GM12878 (cell line): ENCODE data around the gene SORL1. TPM values are rescaled to one million over a fixed set of nuclear protein-coding genes. Genes with fewer than 3 reads are reported as not detected.

ENCODE experiments used
- ATAC-seq: fragments of 200-7000 bp; cut with Tn5 transposase; 3 replicates; pipeline ENCODE4 v1.9.1; 2020; ENCODE audit warnings: mild to moderate bottlenecking, moderate library complexity
- BruUV-seq: library from RNA; stranded (reverse); fragments of 400-500 nt; replicated peaks from 2 replicates; lab custom pipeline; 2021; lab: Mats Ljungman, UMichigan
- CTCF ChIA-PET: fragments of 300-600 bp; sonication (Branson Sonifier 250); formaldehyde crosslinking; extraction: SDS; loops from one replicate; lab custom pipeline; 2021; ENCODE audit warnings: inconsistent platforms; lab: Yijun Ruan, JAX
- POLR2A ChIA-PET: fragments of 350-600 bp; formaldehyde crosslinking; extraction: SDS; loops from one replicate; lab custom pipeline; 2021; ENCODE audit warnings: inconsistent platforms; lab: Charles Lee
- RAD21 ChIA-PET: fragments of 300-600 bp; sonication (Branson Sonifier 250); formaldehyde crosslinking; loops from one replicate; lab custom pipeline; 2023; ENCODE audit warnings: antibody characterized with exemption; ENCODE audit not compliant: unreplicated experiment; lab: Charles Lee
- SMC1A ChIA-PET: fragments of 300-600 bp; sonication (Branson Sonifier 250); formaldehyde crosslinking; loops from one replicate; lab custom pipeline; 2023; ENCODE audit not compliant: unreplicated experiment, uncharacterized antibody; lab: Charles Lee
- DNase-seq: peaks from one replicate; pipeline ENCODE4 v3.0.0-alpha.2; 2011; ENCODE audit warnings: low read depth, low spot score
- FAIRE-seq: peaks from 3 replicates; lab custom pipeline; 2011; peaks lifted over from hg19 to GRCh38; lab: Jason Lieb, UNC
- H2AFZ ChIP-seq: 2 replicates; pipeline ENCODE4 v1.6.0; 2011; ENCODE audit warnings: low read depth, low read length, control low read depth; ENCODE audit not compliant: control insufficient read depth
- H3K27ac ChIP-seq: 2 replicates; pipeline ENCODE4 v1.5.1; 2011; ENCODE audit warnings: control low read depth; ENCODE audit not compliant: control insufficient read depth, insufficient read depth
- H3K27me3 ChIP-seq, 2 experiments: replicated peaks in 1 of 2; 2 replicates each; pipeline versions ENCODE4 v1.6.0 to v1.6.1; 2011; ENCODE audit warnings: low read length in 1 of 2; ENCODE audit not compliant: control insufficient read depth in 2 of 2, insufficient read depth in 2 of 2
- H3K36me3 ChIP-seq, 2 experiments: 2 replicates each; pipeline ENCODE4 v1.5.1; 2011; ENCODE audit warnings: low read length in 1 of 2; ENCODE audit not compliant: control insufficient read depth in 2 of 2, insufficient read depth in 2 of 2
- H3K4me1 ChIP-seq: 2 replicates; pipeline ENCODE4 v1.6.1; 2011; ENCODE audit warnings: mild to moderate bottlenecking, low read length, moderate library complexity, mixed read lengths; ENCODE audit not compliant: control insufficient read depth, insufficient read depth
- H3K4me2 ChIP-seq: 2 replicates; pipeline ENCODE4 v1.6.0; 2011; ENCODE audit warnings: control low read depth; ENCODE audit not compliant: control insufficient read depth, insufficient read depth
- H3K4me3 ChIP-seq: fragments of 200-600 bp; sonication (generic); 2 replicates; pipeline ENCODE4 v1.5.1; 2016
- H3K79me2 ChIP-seq: 2 replicates; pipeline ENCODE4 v1.6.0; 2011; ENCODE audit warnings: low read length; ENCODE audit not compliant: control insufficient read depth, insufficient read depth
- H3K9ac ChIP-seq: 2 replicates; pipeline ENCODE4 v1.8.0; 2011; ENCODE audit warnings: low read length, control low read depth, mixed read lengths; ENCODE audit not compliant: control insufficient read depth, insufficient read depth
- H3K9me3 ChIP-seq: replicated peaks from 3 replicates; pipeline ENCODE4 v1.5.1; 2011; ENCODE audit warnings: mild to moderate bottlenecking, low read length; ENCODE audit not compliant: control insufficient read depth, insufficient read depth
- H4K20me1 ChIP-seq: 2 replicates; pipeline ENCODE4 v1.6.0; 2011; ENCODE audit not compliant: control insufficient read depth, insufficient read depth
- CBX5 ChIP-seq: sonication (generic); IDR thresholded peaks from 2 replicates; pipeline ENCODE4 v1.6.1; 2016; ENCODE audit warnings: low read depth, moderate library complexity, mild to moderate bottlenecking, inconsistent platforms
- CHD4 ChIP-seq: fragments of 200-600 bp; sonication (generic); IDR thresholded peaks from 2 replicates; pipeline ENCODE4 v1.6.1; 2016; ENCODE audit warnings: mild to moderate bottlenecking
- EP300 ChIP-seq, 2 experiments: fragments of 150-350 bp in 1 of 2; IDR thresholded peaks; 2 replicates each; pipeline ENCODE4 v1.6.1; 2011 to 2012; ENCODE audit warnings: low read depth in 2 of 2, low read length in 2 of 2, borderline replicate concordance in 1 of 2, improper control_type of control experiment in 1 of 2, inconsistent platforms in 1 of 2; ENCODE audit not compliant: control insufficient read depth in 1 of 2
- ESRRA ChIP-seq: IDR thresholded peaks from 2 replicates; pipeline ENCODE4 v1.6.1; 2012; ENCODE audit warnings: mild to moderate bottlenecking, low read length, improper control_type of control experiment
- HCFC1 ChIP-seq: fragments of 150-350 bp; IDR thresholded peaks from 2 replicates; pipeline ENCODE4 v1.6.1; 2014; ENCODE audit warnings: low read length
- HDAC6 ChIP-seq: fragments of 200-600 bp; sonication (generic); IDR thresholded peaks from one replicate; pipeline ENCODE4 v1.8.0; 2017; ENCODE audit warnings: antibody characterized with exemption; ENCODE audit not compliant: unreplicated experiment
- SRF ChIP-seq, 2 experiments: IDR thresholded peaks; 2 replicates each; pipeline ENCODE4 v1.6.1; 2011; ENCODE audit warnings: low read depth in 2 of 2, low read length in 2 of 2, mild to moderate bottlenecking in 1 of 2, moderate library complexity in 1 of 2
- WGBS: methylation state at CpG from one replicate; pipeline ENCODE4 v1.1.6; 2016; ENCODE audit warnings: low lambda C conversion rate; ENCODE audit not compliant: insufficient replicate concordance, insufficient coverage; ENCODE audit errors: missing lambda C conversion rate; 5-methylcytosine and 5-hydroxymethylcytosine counted together
- in situ Hi-C: fragments of 300-500 bp; cut with MboI; formaldehyde crosslinking; loops from 9 replicates; pipeline ENCODE4 v1.14.3; 2018; ENCODE audit warnings: mixed read lengths
- intact Hi-C: fragments of 100-400 bp; cut with micrococcal nuclease; formaldehyde crosslinking; loops from one replicate; pipeline ENCODE4 v1.14.2; 2022; ENCODE audit not compliant: unreplicated experiment
- polyA plus RNA-seq, 11 experiments: library from polyadenylated mRNA; depleted of rRNA in 4 of 11; unstranded in 6 of 11; stranded (reverse) in 5 of 11; fragments of >200 nt; fragmentation: Nextera tagmentation in 4 of 11; fragmentation: Illumina TruSeq in 1 of 11; extraction: Ambion mirVana in 4 of 11; extraction: Trizol in 1 of 11; gene quantifications; 1 replicate in 1 of 11; 2 replicates in 10 of 11; pipeline versions ENCODE4 v1.2.1 to v1.2.3, GENCODE V29; 2011 to 2016; ENCODE audit warnings: inconsistent platforms in 2 of 11, missing spikeins in 2 of 11, low read depth in 1 of 11
- total RNA-seq, 4 experiments: library from RNA; depleted of rRNA in 3 of 4; stranded (reverse); fragments of >200 nt in 3 of 4; fragmentation: Illumina TruSeq in 1 of 4; extraction: Trizol in 1 of 4; gene quantifications; 2 replicates each; pipeline versions ENCODE4 v1.2.1 to v1.2.3, GENCODE V29; 2013 to 2021
- TF ChIP-seq, protein P1 (sequence below): fragments of 450-650 bp; IDR thresholded peaks from 2 replicates; pipeline ENCODE4 v1.6.1; 2016; ENCODE audit warnings: mild to moderate bottlenecking
- TF ChIP-seq, protein P2 (sequence below): IDR thresholded peaks from 2 replicates; pipeline ENCODE4 v1.6.1; 2012; ENCODE audit warnings: low read length, inconsistent platforms

The SORL1 gene
- total and polyA plus RNA-seq, 10 of the 15 experiments (the other 5 are each of a cell fraction or from before 2014, with no cell fraction given), result 20.2 to 107 (median 59.9) TPM

DNA sequence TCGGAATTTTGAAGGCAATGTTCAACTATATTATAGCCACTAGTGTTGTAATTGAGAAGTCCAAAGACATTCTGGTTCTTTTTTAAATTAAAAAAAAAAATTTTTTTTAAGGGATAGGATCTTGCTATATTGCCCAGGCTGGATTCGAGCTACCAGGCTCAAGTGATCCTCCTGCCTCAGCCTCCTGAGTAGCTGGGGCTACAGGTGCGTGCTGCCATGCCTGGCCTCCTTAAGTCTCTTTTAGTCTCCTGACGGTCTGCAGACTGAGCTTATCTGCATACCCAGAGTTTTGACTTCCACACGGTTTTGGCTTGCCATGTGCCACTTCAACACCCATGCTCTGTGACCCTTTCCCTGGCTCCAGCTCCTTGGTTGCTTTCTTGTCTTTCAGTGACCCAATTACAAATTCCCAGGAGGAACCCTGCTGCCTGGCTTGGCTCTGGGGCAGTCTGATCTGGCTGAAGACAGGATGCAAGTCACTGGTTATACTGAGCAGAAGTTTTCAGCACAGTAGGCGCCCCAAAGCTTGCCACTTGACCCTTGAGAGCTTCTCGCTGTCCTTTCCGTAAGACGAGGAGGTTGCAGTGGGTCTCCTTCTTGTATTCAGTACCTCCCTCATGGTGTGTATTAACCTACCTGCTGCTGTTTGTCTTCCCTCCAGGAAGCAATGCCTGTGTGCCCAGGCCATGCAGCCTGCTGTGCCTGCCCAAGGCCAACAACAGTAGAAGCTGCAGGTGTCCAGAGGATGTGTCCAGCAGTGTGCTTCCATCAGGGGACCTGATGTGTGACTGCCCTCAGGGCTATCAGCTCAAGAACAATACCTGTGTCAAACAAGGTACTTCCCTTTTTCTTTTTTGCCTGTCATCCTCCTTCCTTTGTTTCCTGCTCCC lies 114.4 kb downstream of the SORL1 start:
- no peak overlapping the region for H3K4me3 ChIP-seq
- peak overlapping the region; percentile 46 for H3K4me2 ChIP-seq
- H3K9ac ChIP-seq, result no peak overlapping the region
- H4K20me1 ChIP-seq, result no peaks in the 10 kb centered on the region
- 97% methylated on average over 9 of the region's 9 CpGs for WGBS
- peaks cover 22% of the 10 kb centered on the region for H3K79me2 ChIP-seq
- no peak for FAIRE-seq
- TF ChIP-seq SRF (IDR thresholded peaks at IDR 0.05; ENCODE audit: low read depth in 2 of 2, low read length in 2 of 2), result no peak
- no peak for TF ChIP-seq EP300 (IDR thresholded peaks at IDR 0.05; ENCODE audit: borderline replicate concordance in 1 of 2, control insufficient read depth in 1 of 2, low read depth in 2 of 2, low read length in 2 of 2)
- TF ChIP-seq, all 136 proteins: peak for 0
- POLR2A ChIA-PET, result interaction anchor here (0.9 to 1.8 kb wide), 4 partner anchors 9 to 26 kb away, joined by 3 to 8 read pairs (median 4); no protein-coding TSS in a partner anchor
- in situ Hi-C loops (no loop called here), intact Hi-C loops (no loop called here)
- RAD21 ChIA-PET, result interaction anchor here (0.6 to 0.9 kb wide), 3 partner anchors 11 to 110 kb away, joined by 3 read pairs; no protein-coding TSS in a partner anchor
- SMC1A ChIA-PET, result interaction anchor here (0.5 to 3.3 kb wide), 13 partner anchors 9 to 116 kb away, joined by 3 to 16 read pairs (median 5); partner anchors contain the start of gene SORL1-AS1
- H3K36me3 ChIP-seq, result peaks cover 18 to 40% of the 10 kb centered on the region in 2 experiments
- ATAC-seq (no peak), DNase-seq (no peak)
- no peak overlapping the region for H2AFZ ChIP-seq
- no peaks in the 10 kb centered on the region for H3K27me3 ChIP-seq
- H3K9me3 ChIP-seq, result no peaks in the 10 kb centered on the region; the same call in 2 of the 3 replicates
- H3K4me1 ChIP-seq, result peaks cover 28% of the 10 kb centered on the region
- BruUV-seq, result no TSS peak
- peak overlapping the region; percentile 64 for H3K27ac ChIP-seq
- CTCF ChIA-PET, result interaction anchor here (0.6 to 1.7 kb wide), 11 partner anchors 9 to 247 kb away, joined by 3 to 10 read pairs (median 4); no protein-coding TSS in a partner anchor

- CTCF ChIA-PET, result interaction anchor here (0.5 to 1.0 kb wide), 3 partner anchors 9 to 105 kb away, joined by 3 read pairs; no protein-coding TSS in a partner anchor
- intact Hi-C loops, result no loop called here
- no peak overlapping the region for H3K9ac ChIP-seq
- no peak for TF ChIP-seq CHD4
- TF ChIP-seq, protein P1, sequence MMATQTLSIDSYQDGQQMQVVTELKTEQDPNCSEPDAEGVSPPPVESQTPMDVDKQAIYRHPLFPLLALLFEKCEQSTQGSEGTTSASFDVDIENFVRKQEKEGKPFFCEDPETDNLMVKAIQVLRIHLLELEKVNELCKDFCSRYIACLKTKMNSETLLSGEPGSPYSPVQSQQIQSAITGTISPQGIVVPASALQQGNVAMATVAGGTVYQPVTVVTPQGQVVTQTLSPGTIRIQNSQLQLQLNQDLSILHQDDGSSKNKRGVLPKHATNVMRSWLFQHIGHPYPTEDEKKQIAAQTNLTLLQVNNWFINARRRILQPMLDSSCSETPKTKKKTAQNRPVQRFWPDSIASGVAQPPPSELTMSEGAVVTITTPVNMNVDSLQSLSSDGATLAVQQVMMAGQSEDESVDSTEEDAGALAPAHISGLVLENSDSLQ, result no peak
- no peak for TF ChIP-seq HDAC6
- no peak for TF ChIP-seq EP300 (IDR thresholded peaks at IDR 0.05; ENCODE audit: borderline replicate concordance in 1 of 2, control insufficient read depth in 1 of 2, low read depth in 2 of 2, low read length in 2 of 2)
- no peak for TF ChIP-seq CBX5
- TF ChIP-seq, protein P2, sequence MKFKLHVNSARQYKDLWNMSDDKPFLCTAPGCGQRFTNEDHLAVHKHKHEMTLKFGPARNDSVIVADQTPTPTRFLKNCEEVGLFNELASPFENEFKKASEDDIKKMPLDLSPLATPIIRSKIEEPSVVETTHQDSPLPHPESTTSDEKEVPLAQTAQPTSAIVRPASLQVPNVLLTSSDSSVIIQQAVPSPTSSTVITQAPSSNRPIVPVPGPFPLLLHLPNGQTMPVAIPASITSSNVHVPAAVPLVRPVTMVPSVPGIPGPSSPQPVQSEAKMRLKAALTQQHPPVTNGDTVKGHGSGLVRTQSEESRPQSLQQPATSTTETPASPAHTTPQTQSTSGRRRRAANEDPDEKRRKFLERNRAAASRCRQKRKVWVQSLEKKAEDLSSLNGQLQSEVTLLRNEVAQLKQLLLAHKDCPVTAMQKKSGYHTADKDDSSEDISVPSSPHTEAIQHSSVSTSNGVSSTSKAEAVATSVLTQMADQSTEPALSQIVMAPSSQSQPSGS, result no peak
- no peak for TF ChIP-seq HCFC1
- TF ChIP-seq ESRRA, result no peak
Measured at GRCh38 chr11:121567995-121568394, 115.9 kb downstream of the SORL1 start.

More at GRCh38 chr11:121567995-121568394, 115.9 kb downstream of the SORL1 start:
- peaks cover 25 to 43% of the 10 kb centered on the region in 2 experiments for H3K36me3 ChIP-seq
- H3K27ac ChIP-seq, result no peak overlapping the region
- H3K79me2 ChIP-seq, result peaks cover 20% of the 10 kb centered on the region
- ChIA-PET POLR2A (no interaction called here), SMC1A (interaction anchor here (1.3 to 3.3 kb wide), 3 partner anchors 8 to 101 kb away, joined by 3 to 16 read pairs (median 10); no protein-coding TSS in a partner anchor), RAD21 (interaction anchor here (0.7 kb wide), 1 partner anchor 23 kb away, joined by 3 read pairs; no protein-coding TSS in a partner anchor)
- no peak overlapping the region for H2AFZ ChIP-seq
- no peaks in the 10 kb centered on the region for H3K27me3 ChIP-seq
- FAIRE-seq (no peak), ATAC-seq (no peak), DNase-seq (no peak)
- H4K20me1 ChIP-seq, result no peaks in the 10 kb centered on the region
- in situ Hi-C loops, result no loop called here
- no peak overlapping the region for H3K4me3 ChIP-seq
- no peak overlapping the region for H3K4me2 ChIP-seq
- no peaks in the 10 kb centered on the region; the same call in 2 of the 3 replicates for H3K9me3 ChIP-seq
- H3K4me1 ChIP-seq, result peaks cover 33% of the 10 kb centered on the region
- no TSS peak for BruUV-seq
- 100% methylated on average over 3 of the region's 3 CpGs for WGBS
